Osteocyte (in vitro differentiated cells): ENCODE results near the gene NCAPH2. TPM values are rescaled to one million over a fixed set of nuclear protein-coding genes. Genes with fewer than 3 reads are reported as not detected.

Experiments used
- DNase-seq: peaks from one replicate; pipeline ENCODE4 v3.0.0; 2021; ENCODE audit warnings: mixed read lengths; ENCODE audit not compliant: unreplicated experiment; ENCODE audit errors: extremely low spot score
- H3K27ac Mint-ChIP-seq: one replicate; pipeline ENCODE4 v1.8.0; 2021; ENCODE audit warnings: mild to moderate bottlenecking, mixed read lengths; ENCODE audit not compliant: unreplicated experiment
- H3K27me3 Mint-ChIP-seq: one replicate; pipeline ENCODE4 v1.8.0; 2021; ENCODE audit warnings: mixed read lengths; ENCODE audit not compliant: unreplicated experiment
- H3K36me3 Mint-ChIP-seq: one replicate; pipeline ENCODE4 v1.8.0; 2021; ENCODE audit warnings: mixed read lengths; ENCODE audit not compliant: unreplicated experiment
- H3K4me1 Mint-ChIP-seq: one replicate; pipeline ENCODE4 v1.8.0; 2021; ENCODE audit warnings: mixed read lengths; ENCODE audit not compliant: unreplicated experiment
- H3K4me3 Mint-ChIP-seq: one replicate; pipeline ENCODE4 v1.8.0; 2021; ENCODE audit warnings: mild to moderate bottlenecking, moderate library complexity, mixed read lengths; ENCODE audit not compliant: unreplicated experiment
- H3K9me3 Mint-ChIP-seq: one replicate; pipeline ENCODE4 v1.8.0; 2021; ENCODE audit warnings: mixed read lengths; ENCODE audit not compliant: unreplicated experiment
- CTCF ChIP-seq: fragments of 200-600 bp; sonication (generic); IDR thresholded peaks from 2 replicates; pipeline ENCODE4 v1.5.0; 2021; ENCODE audit warnings: antibody characterized with exemption, mild to moderate bottlenecking, moderate library complexity
- total RNA-seq: library from RNA; stranded (reverse); gene quantifications from 2 replicates; pipeline ENCODE4 v1.2.1, GENCODE V29; 2021

The NCAPH2 gene
- total RNA-seq, 1 donor from 2014 or later: 47.0 TPM

DNA sequence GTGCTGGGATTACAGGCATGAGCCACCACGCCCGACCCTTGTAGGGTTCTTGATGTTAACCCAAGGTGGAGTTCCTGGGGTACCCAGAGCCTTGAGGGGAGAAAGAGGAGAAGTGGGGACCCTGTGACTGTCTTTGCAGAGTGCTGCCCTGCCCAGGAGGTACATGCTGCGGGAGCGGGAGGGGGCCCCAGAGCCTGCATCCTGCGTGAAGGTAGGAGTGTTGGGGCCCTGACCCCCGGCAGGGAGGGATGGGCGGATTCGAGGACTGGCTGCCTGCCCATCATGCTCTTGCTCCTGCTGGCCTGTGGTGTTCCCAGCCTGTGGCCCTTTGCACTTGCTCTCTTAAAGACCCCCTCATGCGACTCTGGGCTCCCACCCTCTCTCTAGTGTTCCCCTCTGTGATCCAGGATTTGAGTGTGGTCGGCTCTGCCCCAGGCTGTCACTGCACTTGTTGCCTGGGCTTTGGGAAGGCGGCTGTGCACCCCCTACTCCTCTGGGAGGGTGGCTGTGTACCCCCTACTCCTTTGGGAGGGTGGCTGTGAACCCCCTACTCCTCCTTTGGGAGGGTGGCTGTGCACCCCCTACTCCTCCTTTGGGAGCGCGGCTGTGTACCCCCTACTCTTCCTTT, 12.9 kb downstream of the NCAPH2 start:
- H3K4me3 Mint-ChIP-seq: no peak overlapping the region
- DNase-seq: no peak
- H3K27me3 Mint-ChIP-seq: no peaks in the 10 kb centered on the region
- H3K27ac Mint-ChIP-seq: no peak overlapping the region
- H3K9me3 Mint-ChIP-seq: no peaks in the 10 kb centered on the region
- H3K36me3 Mint-ChIP-seq: peaks cover 12% of the 10 kb centered on the region
- H3K4me1 Mint-ChIP-seq: peaks cover 10% of the 10 kb centered on the region
- no peak for TF ChIP-seq CTCF

- H3K4me3 Mint-ChIP-seq: no peak overlapping the region
- peaks cover 12% of the 10 kb centered on the region for H3K36me3 Mint-ChIP-seq
- no peaks in the 10 kb centered on the region for H3K9me3 Mint-ChIP-seq
- H3K27me3 Mint-ChIP-seq: no peaks in the 10 kb centered on the region
- H3K27ac Mint-ChIP-seq: no peak overlapping the region
- no peak for TF ChIP-seq CTCF
- peaks cover 12% of the 10 kb centered on the region for H3K4me1 Mint-ChIP-seq
- DNase-seq: no peak
Measured at GRCh38 chr22:50521710-50522109, 13.7 kb downstream of the NCAPH2 start.

GRCh38 chr22:50522208-50522805, 14.3 kb downstream of the NCAPH2 start:
- peaks cover 18% of the 10 kb centered on the region for H3K4me1 Mint-ChIP-seq
- peaks cover 12% of the 10 kb centered on the region for H3K36me3 Mint-ChIP-seq
- H3K27ac Mint-ChIP-seq: no peak overlapping the region
- DNase-seq: no peak
- no peak for TF ChIP-seq CTCF
- H3K4me3 Mint-ChIP-seq: no peak overlapping the region
- no peaks in the 10 kb centered on the region for H3K9me3 Mint-ChIP-seq
- no peaks in the 10 kb centered on the region for H3K27me3 Mint-ChIP-seq

DNA sequence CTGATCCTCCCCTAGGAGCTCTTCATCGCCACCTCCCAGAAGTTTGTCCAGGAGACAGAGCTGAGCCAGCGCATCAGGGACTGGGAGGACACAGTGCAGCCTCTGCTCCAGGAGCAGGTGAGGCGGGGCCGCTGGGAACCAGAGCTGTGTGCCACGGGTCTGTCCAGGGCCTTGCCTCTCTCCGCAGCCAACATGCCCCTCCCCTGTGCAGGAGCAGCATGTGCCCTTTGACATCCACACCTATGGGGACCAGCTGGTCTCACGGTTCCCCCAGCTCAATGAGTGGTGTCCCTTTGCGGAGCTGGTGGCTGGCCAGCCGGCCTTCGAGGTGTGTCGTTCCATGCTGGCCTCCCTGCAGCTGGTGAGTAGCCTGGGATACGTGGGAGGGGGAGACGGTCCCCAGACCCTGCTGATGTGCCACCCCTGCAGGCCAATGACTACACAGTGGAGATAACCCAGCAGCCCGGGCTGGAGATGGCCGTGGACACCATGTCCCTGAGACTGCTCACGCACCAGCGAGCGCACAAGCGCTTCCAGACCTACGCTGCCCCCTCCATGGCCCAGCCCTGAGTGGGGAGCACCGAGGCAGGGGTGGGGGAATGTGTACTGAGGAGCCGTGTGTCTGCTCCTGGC, 14.9 kb downstream of the NCAPH2 start:
- Mint-ChIP-seq H3K9me3 (no peaks in the 10 kb centered on the region), H3K27me3 (no peaks in the 10 kb centered on the region), H3K27ac (no peak overlapping the region), H3K4me3 (peak overlapping the region; percentile 20), H3K4me1 (peaks cover 24% of the 10 kb centered on the region), H3K36me3 (peaks cover 9% of the 10 kb centered on the region)
- TF ChIP-seq CTCF: no peak
- no peak for DNase-seq

DNA sequence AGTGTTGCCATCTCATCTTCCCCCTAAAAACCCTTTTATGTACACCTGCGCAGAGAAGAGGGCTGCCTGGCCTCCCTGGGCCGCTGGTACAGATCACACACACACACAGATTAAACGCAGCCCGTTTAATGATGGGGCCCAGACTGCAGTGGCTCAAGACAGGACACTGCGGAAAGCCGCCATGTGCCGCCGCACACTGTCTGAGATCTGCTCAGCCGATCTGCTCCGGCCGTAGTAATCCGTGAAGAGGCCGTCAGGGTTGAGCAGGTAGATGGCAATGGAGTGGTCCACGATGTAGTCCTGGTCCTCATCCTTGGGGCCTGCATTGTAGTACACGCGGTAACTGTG, 15.4 kb downstream of the NCAPH2 start:
- Mint-ChIP-seq H3K36me3 (peaks cover 9% of the 10 kb centered on the region), H3K27ac (no peak overlapping the region), H3K9me3 (no peaks in the 10 kb centered on the region), H3K4me1 (peaks cover 24% of the 10 kb centered on the region), H3K27me3 (no peaks in the 10 kb centered on the region), H3K4me3 (peak overlapping the region; percentile 20)
- DNase-seq: no peak
- no peak for TF ChIP-seq CTCF
